A673 (cell line): Measurements from ENCODE around the gene SPACA5.
"Not testable (repeated sequence)": the region's sequence is repeated elsewhere in the genome, so short reads cannot be mapped to it uniquely, and the experiment has no call there.

Experiments used
- EZH2 ChIP-seq: fragments of 200-600 bp; sonication (generic); IDR thresholded peaks from 2 replicates; pipeline ENCODE4 v1.6.1; 2017; ENCODE audit warnings: borderline replicate concordance, low read depth, mild to moderate bottlenecking, mixed read lengths, antibody characterized with exemption, low read length; ENCODE audit not compliant: poor library complexity, severe bottlenecking
- TF ChIP-seq, protein P1 (sequence below): fragments of 300-800, 200-600 bp; sonication (generic); conservative IDR thresholded peaks from 2 replicates; pipeline ENCODE4 v1.5.1; 2017; ENCODE audit warnings: low read depth, mild to moderate bottlenecking, antibody characterized with exemption, low read length, moderate library complexity, mixed read lengths

DNA sequence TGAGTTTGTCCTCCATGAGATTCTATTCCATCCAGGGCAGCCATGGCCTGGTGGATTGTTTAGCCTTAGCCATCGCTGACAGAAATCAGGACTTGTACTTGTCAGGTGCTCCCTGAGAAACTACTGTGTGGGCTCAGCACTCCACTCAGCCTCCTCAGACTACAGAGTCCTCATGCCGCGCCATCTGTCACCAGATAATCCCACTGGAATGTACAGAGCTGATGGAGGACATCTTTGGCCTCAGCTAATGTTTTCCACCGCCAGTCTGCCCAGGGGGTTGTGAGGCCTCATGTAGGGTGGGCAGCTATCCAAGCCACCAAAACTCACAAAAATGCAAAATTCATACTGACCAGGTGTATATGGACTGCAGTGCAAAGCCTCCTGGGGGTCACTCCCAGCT, 48.6 kb upstream of the SPACA5 start:
- TF ChIP-seq EZH2, result not testable (repeated sequence)
- TF ChIP-seq, protein P1, sequence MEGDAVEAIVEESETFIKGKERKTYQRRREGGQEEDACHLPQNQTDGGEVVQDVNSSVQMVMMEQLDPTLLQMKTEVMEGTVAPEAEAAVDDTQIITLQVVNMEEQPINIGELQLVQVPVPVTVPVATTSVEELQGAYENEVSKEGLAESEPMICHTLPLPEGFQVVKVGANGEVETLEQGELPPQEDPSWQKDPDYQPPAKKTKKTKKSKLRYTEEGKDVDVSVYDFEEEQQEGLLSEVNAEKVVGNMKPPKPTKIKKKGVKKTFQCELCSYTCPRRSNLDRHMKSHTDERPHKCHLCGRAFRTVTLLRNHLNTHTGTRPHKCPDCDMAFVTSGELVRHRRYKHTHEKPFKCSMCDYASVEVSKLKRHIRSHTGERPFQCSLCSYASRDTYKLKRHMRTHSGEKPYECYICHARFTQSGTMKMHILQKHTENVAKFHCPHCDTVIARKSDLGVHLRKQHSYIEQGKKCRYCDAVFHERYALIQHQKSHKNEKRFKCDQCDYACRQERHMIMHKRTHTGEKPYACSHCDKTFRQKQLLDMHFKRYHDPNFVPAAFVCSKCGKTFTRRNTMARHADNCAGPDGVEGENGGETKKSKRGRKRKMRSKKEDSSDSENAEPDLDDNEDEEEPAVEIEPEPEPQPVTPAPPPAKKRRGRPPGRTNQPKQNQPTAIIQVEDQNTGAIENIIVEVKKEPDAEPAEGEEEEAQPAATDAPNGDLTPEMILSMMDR, result not testable (repeated sequence)
